ENCODE data around the gene SH3GL2. TPM values are rescaled to one million over a fixed set of nuclear protein-coding genes. Genes with fewer than 3 reads are reported as not detected.

SH3GL2 gene
- polyA plus RNA-seq, 1 donor (not counting 4 experiments of a cell fraction or from before 2014, with no cell fraction given) = not detected

- Histone ChIP-seq H3K27ac (ENCODE audit: control insufficient read depth, insufficient read depth, low read length) (no peak overlapping the region), H2AFZ (ENCODE audit: control insufficient read depth, low read length) (no peak overlapping the region)
- dilution Hi-C loops (cut with MboI; ENCODE audit: extremely low pct_ligation_motif_present, low sequenced_read_pairs) = no loop called here
Measured at GRCh38 chr9:17536027-17536426, 42.8 kb upstream of the SH3GL2 start.

DNA sequence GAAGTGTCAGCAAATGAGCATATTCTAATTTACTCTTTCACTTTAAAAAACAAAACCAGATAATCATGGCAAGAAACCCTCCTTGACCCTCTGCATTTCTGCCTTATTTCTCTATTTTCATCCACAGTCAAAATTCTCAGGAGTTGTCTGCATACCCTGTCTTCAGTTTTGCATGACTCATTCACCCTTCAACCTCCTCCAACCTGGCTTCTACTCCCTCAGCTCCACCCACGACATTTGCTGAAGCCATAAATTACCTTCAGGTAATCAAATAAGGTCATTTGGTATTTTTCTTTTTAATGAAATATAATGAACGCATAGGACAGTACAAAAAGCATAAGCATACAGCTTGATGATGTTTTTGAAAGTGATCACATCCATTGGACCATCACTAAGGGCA lies 27.8 kb upstream of the SH3GL2 start:
- no peaks in the 10 kb centered on the region for H3K79me2 ChIP-seq (ENCODE audit: control insufficient read depth, insufficient read depth, low read length)
- H3K4me1 ChIP-seq (ENCODE audit: control insufficient read depth, extremely low read depth, insufficient read depth, low read length) = no peaks in the 10 kb centered on the region
- dilution Hi-C loops (cut with MboI; ENCODE audit: extremely low pct_ligation_motif_present, low sequenced_read_pairs) = no loop called here
- no peaks in the 10 kb centered on the region for H4K20me1 ChIP-seq (ENCODE audit: control insufficient read depth, extremely low read depth, insufficient read depth, low read length)
- FAIRE-seq (no peak), DNase-seq (ENCODE audit: low read depth, low spot score) (no peak)
- H3K27ac ChIP-seq (ENCODE audit: control insufficient read depth, insufficient read depth, low read length) = no peak overlapping the region
- no peaks in the 10 kb centered on the region for H3K9me1 ChIP-seq (ENCODE audit: control insufficient read depth, extremely low read depth, insufficient read depth, low read length)
- no peak overlapping the region for H3K9ac ChIP-seq (ENCODE audit: control insufficient read depth, extremely low read depth, insufficient read depth, low read length)
- H3K9me3 ChIP-seq (ENCODE audit: control insufficient read depth, low read depth, low read length) = no peaks in the 10 kb centered on the region
- H3K27me3 ChIP-seq (ENCODE audit: control insufficient read depth, extremely low read depth, insufficient read depth, low read length) = no peaks in the 10 kb centered on the region
- TF ChIP-seq, protein P1, sequence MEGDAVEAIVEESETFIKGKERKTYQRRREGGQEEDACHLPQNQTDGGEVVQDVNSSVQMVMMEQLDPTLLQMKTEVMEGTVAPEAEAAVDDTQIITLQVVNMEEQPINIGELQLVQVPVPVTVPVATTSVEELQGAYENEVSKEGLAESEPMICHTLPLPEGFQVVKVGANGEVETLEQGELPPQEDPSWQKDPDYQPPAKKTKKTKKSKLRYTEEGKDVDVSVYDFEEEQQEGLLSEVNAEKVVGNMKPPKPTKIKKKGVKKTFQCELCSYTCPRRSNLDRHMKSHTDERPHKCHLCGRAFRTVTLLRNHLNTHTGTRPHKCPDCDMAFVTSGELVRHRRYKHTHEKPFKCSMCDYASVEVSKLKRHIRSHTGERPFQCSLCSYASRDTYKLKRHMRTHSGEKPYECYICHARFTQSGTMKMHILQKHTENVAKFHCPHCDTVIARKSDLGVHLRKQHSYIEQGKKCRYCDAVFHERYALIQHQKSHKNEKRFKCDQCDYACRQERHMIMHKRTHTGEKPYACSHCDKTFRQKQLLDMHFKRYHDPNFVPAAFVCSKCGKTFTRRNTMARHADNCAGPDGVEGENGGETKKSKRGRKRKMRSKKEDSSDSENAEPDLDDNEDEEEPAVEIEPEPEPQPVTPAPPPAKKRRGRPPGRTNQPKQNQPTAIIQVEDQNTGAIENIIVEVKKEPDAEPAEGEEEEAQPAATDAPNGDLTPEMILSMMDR (optimal IDR thresholded peaks at IDR 0.05 in 1 of 3, IDR thresholded peaks at IDR 0.05 in 1 of 3, conservative IDR thresholded peaks at IDR 0.05 in 1 of 3; ENCODE audit: extremely low read depth in 1 of 3, insufficient read depth in 2 of 3, low read length in 3 of 3) = no peak
- no peak for TF ChIP-seq EZH2 (IDR thresholded peaks at IDR 0.05; ENCODE audit: low read length)
- no peak overlapping the region for H3K4me3 ChIP-seq (ENCODE audit: control insufficient read depth in 2 of 3, extremely low read depth in 1 of 3, insufficient read depth in 2 of 3, low read depth in 1 of 3, low read length in 3 of 3)
- H2AFZ ChIP-seq (ENCODE audit: control insufficient read depth, low read length) = no peak overlapping the region
- H3K4me2 ChIP-seq (ENCODE audit: control insufficient read depth, extremely low read depth, insufficient read depth, low read depth, low read length) = no peak overlapping the region
- H3K36me3 ChIP-seq (ENCODE audit: control insufficient read depth in 2 of 2, extremely low read depth in 1 of 2, insufficient read depth in 2 of 2, low read length in 2 of 2) = no peaks in the 10 kb centered on the region

More at GRCh38 chr9:17536027-17536426, 42.8 kb upstream of the SH3GL2 start:
- H3K27me3 ChIP-seq (ENCODE audit: control insufficient read depth, extremely low read depth, insufficient read depth, low read length) = no peaks in the 10 kb centered on the region
- H3K79me2 ChIP-seq (ENCODE audit: control insufficient read depth, insufficient read depth, low read length) = no peaks in the 10 kb centered on the region
- H3K36me3 ChIP-seq (ENCODE audit: control insufficient read depth in 2 of 2, extremely low read depth in 1 of 2, insufficient read depth in 2 of 2, low read length in 2 of 2) = no peaks in the 10 kb centered on the region
- DNase-seq (ENCODE audit: low read depth, low spot score) = peak; percentile 21
- TF ChIP-seq, protein P1 (optimal IDR thresholded peaks at IDR 0.05 in 1 of 3, IDR thresholded peaks at IDR 0.05 in 1 of 3, conservative IDR thresholded peaks at IDR 0.05 in 1 of 3; ENCODE audit: extremely low read depth in 1 of 3, insufficient read depth in 2 of 3, low read length in 3 of 3) = no peak
- TF ChIP-seq EZH2 (IDR thresholded peaks at IDR 0.05; ENCODE audit: low read length) = no peak
- no peak overlapping the region for H3K4me3 ChIP-seq (ENCODE audit: control insufficient read depth in 2 of 3, extremely low read depth in 1 of 3, insufficient read depth in 2 of 3, low read depth in 1 of 3, low read length in 3 of 3)
- no peak overlapping the region for H3K4me2 ChIP-seq (ENCODE audit: control insufficient read depth, extremely low read depth, insufficient read depth, low read depth, low read length)
- no peak overlapping the region for H3K9ac ChIP-seq (ENCODE audit: control insufficient read depth, extremely low read depth, insufficient read depth, low read length)
- no peaks in the 10 kb centered on the region for H3K9me3 ChIP-seq (ENCODE audit: control insufficient read depth, low read depth, low read length)
- no peaks in the 10 kb centered on the region for H3K4me1 ChIP-seq (ENCODE audit: control insufficient read depth, extremely low read depth, insufficient read depth, low read length)
- no peaks in the 10 kb centered on the region for H3K9me1 ChIP-seq (ENCODE audit: control insufficient read depth, extremely low read depth, insufficient read depth, low read length)
- H4K20me1 ChIP-seq (ENCODE audit: control insufficient read depth, extremely low read depth, insufficient read depth, low read length) = no peaks in the 10 kb centered on the region
- FAIRE-seq = no peak
